T-helper 17 cell (primary cell): ENCODE results near the gene CLCA1. TPM values are rescaled to one million over a fixed set of nuclear protein-coding genes. Genes with fewer than 3 reads are reported as not detected.
A peak's percentile ranks its signal among the peaks of the same experiment; 100 is the strongest.

Experiments
- ATAC-seq: fragments of 150-1000 bp; cut with Tn5 transposase; 2 replicates; pipeline ENCODE4 v1.10.0; 2021; ENCODE audit warnings: mild to moderate bottlenecking, moderate library complexity
- DNase-seq, 3 donors: peaks; one replicate each; pipeline versions ENCODE4 v3.0.0 to v3.0.0-alpha.2; 2020 to 2021
- H3K9me3 ChIP-seq: one replicate; pipeline ENCODE4 v1.7.0; 2013; ENCODE audit warnings: low read length, mild to moderate bottlenecking; ENCODE audit not compliant: control insufficient read depth, poor library complexity, severe bottlenecking
- H3K27ac Mint-ChIP-seq: one replicate; pipeline ENCODE4 v1.8.0; 2022; ENCODE audit warnings: mild to moderate bottlenecking, moderate library complexity, mixed read lengths
- H3K27me3 Mint-ChIP-seq: one replicate; pipeline ENCODE4 v1.8.0; 2022; ENCODE audit warnings: mixed read lengths
- H3K36me3 Mint-ChIP-seq: one replicate; pipeline ENCODE4 v1.8.0; 2022; ENCODE audit warnings: low read depth, mixed read lengths
- H3K4me1 Mint-ChIP-seq: one replicate; pipeline ENCODE4 v1.8.0; 2022; ENCODE audit warnings: mild to moderate bottlenecking, mixed read lengths
- H3K4me3 Mint-ChIP-seq: one replicate; pipeline ENCODE4 v1.8.0; 2022; ENCODE audit warnings: mild to moderate bottlenecking, moderate library complexity, mixed read lengths
- total RNA-seq, 4 donors: library from RNA in 2 of 4; stranded (reverse) in 2 of 4; gene quantifications; one replicate each; pipeline ENCODE4 v1.2.3 and lab custom pipeline; 2022 to 2026

Gene CLCA1
- total RNA-seq, 2 donors from 2014 or later, result not detected

DNA sequence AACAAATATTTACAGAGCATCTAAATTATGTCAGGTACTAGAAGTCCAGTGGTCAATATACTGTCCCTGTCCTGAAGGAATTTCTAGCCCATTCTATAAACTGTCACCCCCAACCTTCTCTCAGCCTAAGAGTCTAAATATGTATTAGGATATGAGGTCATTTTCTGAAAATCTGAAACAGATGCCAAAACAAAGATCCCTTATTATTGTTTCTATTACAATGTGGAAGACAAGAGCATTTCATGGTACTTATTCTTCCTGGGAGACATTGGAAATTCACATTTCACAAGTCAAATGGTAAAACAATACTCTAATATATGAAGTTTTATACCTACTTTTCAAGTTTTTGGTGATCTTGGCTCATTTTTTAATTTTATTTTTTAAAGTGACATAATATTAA is 2.6 kb downstream of the CLCA1 start:
- Mint-ChIP-seq H3K36me3 (no peaks in the 10 kb centered on the region), H3K4me3 (no peak overlapping the region), H3K4me1 (no peaks in the 10 kb centered on the region), H3K27me3 (peaks cover 29% of the 10 kb centered on the region), H3K27ac (no peak overlapping the region)
- no peaks in the 10 kb centered on the region for H3K9me3 ChIP-seq
- no peak for ATAC-seq
- DNase-seq, result no peak

DNA sequence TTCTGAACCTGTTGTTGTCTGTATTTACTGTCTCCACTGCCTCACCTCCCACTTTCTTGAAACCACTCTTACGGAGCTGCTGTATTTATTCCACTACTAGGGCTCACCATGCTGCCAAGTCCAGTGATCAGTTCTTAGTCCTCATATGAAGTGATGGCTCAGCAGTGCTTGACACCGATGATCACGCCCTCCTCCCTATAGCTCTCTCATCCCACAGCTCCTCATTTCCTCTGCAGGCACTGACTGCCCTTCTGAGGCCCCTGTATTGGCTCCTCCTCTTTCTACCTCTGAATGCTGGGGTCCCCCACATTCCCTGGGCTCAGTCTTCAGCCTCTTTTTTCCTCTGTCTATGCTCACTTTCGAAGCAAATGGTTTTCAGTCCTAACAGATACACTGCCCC is 3.4 kb downstream of the CLCA1 start:
- H3K9me3 ChIP-seq, result no peaks in the 10 kb centered on the region
- no peak for ATAC-seq
- no peaks in the 10 kb centered on the region for H3K36me3 Mint-ChIP-seq

DNA sequence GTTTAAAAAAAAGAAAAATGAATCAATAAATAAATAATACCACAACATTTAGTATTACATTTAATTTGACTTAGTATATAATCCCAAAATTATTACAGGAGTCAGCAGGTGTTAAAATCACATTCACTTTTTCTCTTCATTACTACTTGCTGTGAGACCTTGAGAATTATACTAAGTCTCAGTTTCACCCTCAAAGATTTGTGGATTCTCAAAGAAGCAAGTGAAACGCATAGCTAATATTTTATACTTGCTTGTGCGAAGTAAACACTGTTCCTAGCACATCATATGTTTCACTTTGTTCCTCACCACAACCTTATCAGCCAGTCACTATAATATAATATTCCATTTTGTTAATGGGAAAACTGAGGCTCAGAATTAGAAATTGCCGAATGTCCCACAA is 4.0 kb downstream of the CLCA1 start:
- H3K27me3 Mint-ChIP-seq, result peaks cover 35% of the 10 kb centered on the region
- H3K36me3 Mint-ChIP-seq, result no peaks in the 10 kb centered on the region
- DNase-seq (no peak), ATAC-seq (no peak)
- no peaks in the 10 kb centered on the region for H3K9me3 ChIP-seq
- no peak overlapping the region for H3K4me3 Mint-ChIP-seq
- H3K4me1 Mint-ChIP-seq, result no peaks in the 10 kb centered on the region
- no peak overlapping the region for H3K27ac Mint-ChIP-seq

More for the DNA sequence above, 3.4 kb downstream of the CLCA1 start:
- DNase-seq, result no peak
- H3K4me3 Mint-ChIP-seq, result no peak overlapping the region
- peaks cover 34% of the 10 kb centered on the region for H3K27me3 Mint-ChIP-seq
- H3K27ac Mint-ChIP-seq, result no peak overlapping the region
- H3K4me1 Mint-ChIP-seq, result no peaks in the 10 kb centered on the region

DNA sequence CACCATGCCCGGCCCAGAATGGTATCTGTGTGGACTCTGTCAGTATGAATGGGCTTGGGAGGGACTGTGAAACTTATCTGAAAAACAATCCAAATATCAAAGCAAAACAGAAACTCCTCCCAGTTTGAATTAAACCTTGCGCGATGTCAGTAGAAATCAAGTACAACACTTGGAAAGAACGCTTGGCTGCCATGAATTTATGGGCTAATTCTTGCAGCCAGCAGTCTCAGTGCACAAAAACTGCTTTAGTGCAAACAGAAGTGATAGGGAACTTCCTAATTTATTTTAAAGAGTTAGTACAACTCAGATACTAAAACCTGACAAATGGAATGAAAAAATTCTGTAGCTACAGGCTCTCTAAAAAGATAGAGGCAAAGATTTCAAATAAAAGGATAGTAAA is 8.5 kb downstream of the CLCA1 start:
- Mint-ChIP-seq H3K4me1 (no peaks in the 10 kb centered on the region), H3K27ac (no peak overlapping the region), H3K27me3 (peaks cover 24% of the 10 kb centered on the region), H3K36me3 (no peaks in the 10 kb centered on the region), H3K4me3 (no peak overlapping the region)
- ATAC-seq (no peak), DNase-seq (no peak)
- H3K9me3 ChIP-seq, result no peaks in the 10 kb centered on the region

DNA sequence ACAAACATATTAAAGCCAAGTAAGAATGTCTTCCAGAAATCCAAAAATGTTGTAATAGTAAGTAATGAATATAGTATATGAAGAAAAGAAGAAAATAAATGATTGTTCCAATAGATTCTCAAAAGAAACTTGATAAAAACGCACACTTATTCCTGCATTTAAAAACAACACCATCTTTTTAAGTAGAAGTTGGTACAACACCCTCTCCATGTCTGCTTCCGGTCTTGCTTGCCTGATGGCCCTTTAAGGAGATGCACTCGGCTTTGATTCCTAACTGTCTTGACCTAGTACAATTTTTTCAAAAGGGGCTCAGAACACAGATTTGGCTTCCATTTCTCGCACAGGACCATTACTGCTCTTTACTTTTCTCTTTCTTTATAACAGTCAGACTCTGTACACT is 9.0 kb downstream of the CLCA1 start:
- Mint-ChIP-seq H3K27me3 (peaks cover 21% of the 10 kb centered on the region), H3K27ac (peak overlapping the region; percentile 63), H3K36me3 (no peaks in the 10 kb centered on the region), H3K4me3 (no peak overlapping the region), H3K4me1 (no peaks in the 10 kb centered on the region)
- no peak for DNase-seq
- ATAC-seq, result no peak
- no peaks in the 10 kb centered on the region for H3K9me3 ChIP-seq

DNA sequence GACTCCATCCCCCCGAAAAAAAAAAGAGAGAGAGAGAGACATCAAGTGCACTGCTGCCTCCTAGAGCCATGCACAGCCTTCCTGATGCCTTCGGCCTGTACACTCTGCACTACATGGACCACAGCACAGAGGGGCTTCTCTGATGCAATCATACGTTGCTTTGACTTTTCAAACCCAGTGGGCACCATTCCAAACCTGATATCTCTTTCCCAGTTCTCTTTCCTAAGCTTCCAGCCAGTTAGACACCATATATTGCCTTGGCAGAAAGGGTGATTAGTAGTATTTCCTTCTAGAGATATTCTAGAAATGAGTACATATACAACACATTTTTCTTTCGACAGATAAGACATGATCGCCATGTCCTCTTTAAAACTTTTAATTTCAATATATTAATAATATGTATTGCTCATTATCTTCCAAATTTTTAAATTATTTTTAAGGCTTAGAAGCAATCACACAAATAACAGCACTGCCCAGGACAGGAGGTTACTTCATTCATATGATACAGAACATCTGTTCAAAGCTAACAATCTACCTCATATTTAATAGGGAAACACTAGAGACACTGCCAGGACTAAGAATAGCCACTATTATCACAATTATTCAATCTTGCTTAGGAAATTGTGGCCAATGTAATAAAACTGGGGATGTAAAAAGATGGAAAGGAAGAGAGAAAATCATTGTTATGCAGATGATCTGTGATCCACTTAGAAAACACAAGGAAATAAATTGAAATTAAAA is 9.9 kb downstream of the CLCA1 start:
- Mint-ChIP-seq H3K4me1 (no peaks in the 10 kb centered on the region), H3K27me3 (peaks cover 24% of the 10 kb centered on the region), H3K27ac (peak overlapping the region; percentile 63), H3K4me3 (no peak overlapping the region), H3K36me3 (no peaks in the 10 kb centered on the region)
- DNase-seq, result no peak
- ATAC-seq, result no peak
- H3K9me3 ChIP-seq, result no peaks in the 10 kb centered on the region

DNA sequence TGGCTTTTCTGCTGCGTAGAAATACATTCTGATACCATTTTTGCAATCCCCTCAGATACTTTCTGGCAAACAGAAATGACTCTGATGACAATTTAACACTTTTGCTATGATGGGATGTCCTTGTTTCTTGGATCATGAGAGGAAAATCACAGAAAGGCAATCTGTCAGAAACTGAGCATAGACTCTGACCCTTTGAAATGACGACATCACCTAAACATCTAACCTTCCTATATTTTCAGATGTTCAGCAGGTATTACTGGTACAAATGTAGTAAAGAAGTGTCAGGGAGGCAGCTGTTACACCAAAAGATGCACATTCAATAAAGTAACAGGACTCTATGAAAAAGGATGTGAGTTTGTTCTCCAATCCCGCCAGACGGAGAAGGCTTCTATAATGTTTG is 13.2 kb downstream of the CLCA1 start:
- ATAC-seq (no peak), DNase-seq (no peak)
- H3K4me1 Mint-ChIP-seq, result no peaks in the 10 kb centered on the region
- peaks cover 18% of the 10 kb centered on the region for H3K27me3 Mint-ChIP-seq
- no peak overlapping the region for H3K4me3 Mint-ChIP-seq
- no peaks in the 10 kb centered on the region for H3K36me3 Mint-ChIP-seq
- no peaks in the 10 kb centered on the region for H3K9me3 ChIP-seq
- no peak overlapping the region for H3K27ac Mint-ChIP-seq

DNA sequence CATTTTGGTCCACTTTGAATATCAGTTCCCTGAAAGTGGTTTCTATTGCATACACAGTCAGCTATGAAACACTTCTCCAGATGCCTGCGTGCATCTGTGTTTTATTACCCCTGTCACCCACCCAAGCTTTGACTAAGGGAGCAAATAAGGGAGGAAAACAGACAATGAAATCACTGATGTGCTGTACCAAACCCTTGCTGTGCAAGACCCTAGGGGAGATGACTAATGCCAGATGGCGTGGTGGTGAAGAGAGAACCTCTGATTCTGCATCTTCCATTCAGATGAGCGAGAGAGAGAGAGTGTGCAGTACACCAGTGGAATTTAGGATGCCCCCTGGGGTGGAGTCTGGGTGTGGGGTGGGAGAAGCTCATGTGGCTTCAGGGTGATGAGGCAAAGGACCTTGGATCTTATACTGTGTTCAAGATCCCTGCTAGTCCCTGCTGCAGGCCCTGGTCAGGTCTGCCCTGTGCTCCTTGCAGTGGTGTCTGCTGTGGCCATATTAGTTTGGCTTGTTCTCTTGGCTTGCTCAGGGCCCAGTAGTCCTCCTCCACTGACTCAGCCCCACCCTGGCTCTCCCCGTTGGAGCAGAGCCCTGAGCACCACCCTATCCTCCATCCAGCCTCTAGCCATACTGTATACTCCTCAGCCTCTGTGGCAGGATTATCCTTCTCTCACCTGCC is 18.5 kb downstream of the CLCA1 start:
- no peak for ATAC-seq
- Mint-ChIP-seq H3K4me3 (no peak overlapping the region), H3K36me3 (no peaks in the 10 kb centered on the region), H3K27ac (no peak overlapping the region), H3K27me3 (peaks cover 23% of the 10 kb centered on the region), H3K4me1 (no peaks in the 10 kb centered on the region)
- DNase-seq, result no peak
- H3K9me3 ChIP-seq, result no peaks in the 10 kb centered on the region

DNA sequence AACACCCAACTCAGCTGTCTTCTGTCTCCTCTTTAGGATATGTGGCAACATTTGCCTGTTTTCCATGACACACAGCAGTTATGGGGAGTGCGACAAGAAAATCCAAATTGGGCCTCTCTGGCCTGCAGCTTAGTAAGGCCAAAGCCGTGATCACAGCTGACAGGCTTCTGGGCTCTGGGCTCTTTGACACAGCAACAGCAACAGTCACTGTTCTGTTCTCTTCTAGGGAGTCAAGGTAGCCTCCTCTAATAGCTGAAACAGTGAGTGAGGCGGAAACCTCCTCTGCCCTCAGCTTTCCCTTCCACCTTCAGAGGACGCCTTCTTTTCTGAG is 19.0 kb downstream of the CLCA1 start:
- DNase-seq (no peak), ATAC-seq (no peak)
- no peaks in the 10 kb centered on the region for H3K36me3 Mint-ChIP-seq
- H3K27me3 Mint-ChIP-seq, result peaks cover 28% of the 10 kb centered on the region
- H3K4me1 Mint-ChIP-seq, result no peaks in the 10 kb centered on the region
- H3K27ac Mint-ChIP-seq, result no peak overlapping the region
- no peaks in the 10 kb centered on the region for H3K9me3 ChIP-seq
- no peak overlapping the region for H3K4me3 Mint-ChIP-seq

DNA sequence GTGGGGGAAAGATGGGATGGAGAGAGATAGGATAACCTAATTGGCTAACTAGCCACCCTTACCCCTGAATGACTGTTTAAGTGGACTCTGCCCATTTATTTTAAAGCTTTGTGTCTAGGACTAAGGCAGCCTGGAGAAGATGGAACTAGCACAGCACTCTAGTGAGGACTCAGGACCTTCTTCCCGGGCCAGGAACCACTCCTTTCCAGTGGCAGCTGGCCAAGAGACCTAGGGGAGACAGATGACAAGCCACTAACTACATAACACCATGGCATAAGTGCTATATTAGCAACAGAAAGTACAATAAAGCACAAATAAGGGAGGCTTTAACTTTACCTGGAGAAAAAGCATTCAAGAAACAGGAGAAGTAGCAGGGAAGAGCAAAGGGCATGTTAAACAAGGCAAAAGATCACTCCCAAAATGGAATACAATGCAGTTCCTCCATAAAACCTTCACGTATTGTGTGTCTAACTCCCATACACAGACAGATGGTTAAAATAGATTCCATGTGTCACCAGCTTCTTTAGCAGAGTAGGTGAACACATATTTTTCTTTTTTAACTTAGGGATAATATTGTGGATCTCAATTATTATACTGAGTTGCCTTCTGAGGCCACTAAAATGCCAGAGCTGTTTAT is 20.6 kb downstream of the CLCA1 start:
- no peak for DNase-seq
- no peak for ATAC-seq
- Mint-ChIP-seq H3K4me3 (no peak overlapping the region), H3K4me1 (no peaks in the 10 kb centered on the region), H3K27me3 (peaks cover 23% of the 10 kb centered on the region), H3K36me3 (no peaks in the 10 kb centered on the region), H3K27ac (peak overlapping the region; percentile 32)
- no peaks in the 10 kb centered on the region for H3K9me3 ChIP-seq

DNA sequence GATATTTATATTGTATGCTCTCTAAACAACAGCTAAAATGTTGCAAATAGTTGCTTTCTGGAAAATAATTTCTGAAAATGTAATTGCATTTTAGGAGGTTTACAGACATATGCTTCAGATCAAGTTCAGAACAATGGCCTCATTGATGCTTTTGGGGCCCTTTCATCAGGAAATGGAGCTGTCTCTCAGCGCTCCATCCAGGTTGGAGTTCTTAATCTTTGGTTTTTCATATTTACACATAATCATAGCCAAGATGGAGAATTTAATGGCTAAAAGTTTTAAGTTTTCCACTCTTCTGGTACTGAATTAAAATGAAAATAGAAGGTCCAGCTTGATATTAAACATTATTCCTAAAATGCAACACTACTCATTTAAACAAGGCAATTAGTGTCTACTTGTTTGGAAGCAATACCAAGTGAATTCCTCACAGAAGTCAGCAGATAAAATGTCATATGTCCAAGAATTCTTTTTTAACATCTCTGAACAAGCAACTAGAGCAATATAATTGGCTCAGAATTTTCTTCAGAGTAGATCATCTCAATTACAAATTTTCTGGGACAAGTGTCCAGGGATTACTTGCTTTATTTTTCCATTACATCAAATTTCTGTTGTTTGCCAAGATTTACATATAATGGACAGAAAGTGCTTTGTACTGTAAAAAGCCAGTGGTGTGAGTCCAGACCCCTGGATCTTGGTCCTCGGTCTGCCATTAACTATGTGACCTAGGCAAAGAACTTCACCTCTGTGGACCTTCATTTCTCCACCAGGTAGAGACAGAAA is 22.6 kb downstream of the CLCA1 start:
- Mint-ChIP-seq H3K27ac (no peak overlapping the region), H3K27me3 (peaks cover 27% of the 10 kb centered on the region), H3K36me3 (no peaks in the 10 kb centered on the region), H3K4me1 (no peaks in the 10 kb centered on the region), H3K4me3 (no peak overlapping the region)
- no peaks in the 10 kb centered on the region for H3K9me3 ChIP-seq
- ATAC-seq (no peak), DNase-seq (no peak)

DNA sequence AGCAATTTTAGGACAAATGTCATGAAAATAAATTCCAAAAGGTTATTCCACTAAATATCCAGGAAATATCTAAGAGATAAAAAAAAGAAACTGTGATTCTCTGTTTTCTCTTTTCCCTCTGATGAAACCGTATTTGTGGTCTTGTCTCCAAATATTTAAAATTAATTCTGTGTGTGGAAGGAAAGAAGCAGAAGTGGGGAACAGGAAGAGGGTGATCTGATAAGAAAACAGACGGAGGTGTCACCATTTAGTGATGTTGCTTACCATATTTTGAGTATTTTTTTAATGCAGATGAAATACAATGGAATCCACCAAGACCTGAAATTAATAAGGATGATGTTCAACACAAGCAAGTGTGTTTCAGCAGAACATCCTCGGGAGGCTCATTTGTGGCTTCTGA is 29.6 kb downstream of the CLCA1 start:
- H3K4me3 Mint-ChIP-seq, result no peak overlapping the region
- no peaks in the 10 kb centered on the region for H3K9me3 ChIP-seq
- peaks cover 26% of the 10 kb centered on the region for H3K27me3 Mint-ChIP-seq
- DNase-seq, result no peak
- ATAC-seq, result no peak
- no peaks in the 10 kb centered on the region for H3K36me3 Mint-ChIP-seq
- H3K27ac Mint-ChIP-seq, result no peak overlapping the region
- peaks cover 6% of the 10 kb centered on the region for H3K4me1 Mint-ChIP-seq

DNA sequence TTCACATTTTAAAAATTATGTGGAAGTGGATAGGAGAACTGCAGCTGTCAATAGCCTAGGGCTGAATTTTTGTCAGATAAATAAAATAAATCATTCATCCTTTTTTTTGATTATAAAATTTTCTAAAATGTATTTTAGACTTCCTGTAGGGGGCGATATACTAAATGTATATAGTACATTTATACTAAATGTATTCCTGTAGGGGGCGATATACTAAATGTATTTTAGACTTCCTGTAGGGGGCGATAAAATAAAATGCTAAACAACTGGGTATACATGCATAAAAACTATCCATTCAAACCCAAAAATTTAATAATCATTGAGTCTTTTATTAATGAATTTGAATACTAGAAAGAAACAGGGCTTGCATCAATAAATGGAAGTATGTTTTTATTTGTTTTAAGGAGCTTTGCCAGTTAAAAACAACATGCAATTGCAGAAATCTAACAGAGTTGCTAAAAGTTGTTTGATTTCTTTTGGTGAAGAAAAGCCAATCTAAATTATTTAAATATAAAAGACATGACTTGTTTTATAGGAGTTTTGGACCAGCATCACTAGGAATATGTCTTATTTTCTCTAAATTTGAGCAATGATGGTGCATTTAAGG is 31.4 kb downstream of the CLCA1 start:
- no peak overlapping the region for H3K4me3 Mint-ChIP-seq
- ATAC-seq (peak; percentile 74), DNase-seq (no peak)
- no peaks in the 10 kb centered on the region for H3K36me3 Mint-ChIP-seq
- H3K9me3 ChIP-seq, result no peaks in the 10 kb centered on the region
- H3K27ac Mint-ChIP-seq, result no peak overlapping the region
- H3K27me3 Mint-ChIP-seq, result peaks cover 33% of the 10 kb centered on the region
- peaks cover 6% of the 10 kb centered on the region for H3K4me1 Mint-ChIP-seq
